GM19328 (cell line): ENCODE measurements around the gene OBSCN.

Experiments used
- ATAC-seq: cut with Tn5 transposase; IDR thresholded peaks from one replicate; pipeline ENCODE4 v1.9.1; 2021; ENCODE audit warnings: mild to moderate bottlenecking, moderate library complexity; ENCODE audit not compliant: unreplicated experiment

OBSCN gene

DNA sequence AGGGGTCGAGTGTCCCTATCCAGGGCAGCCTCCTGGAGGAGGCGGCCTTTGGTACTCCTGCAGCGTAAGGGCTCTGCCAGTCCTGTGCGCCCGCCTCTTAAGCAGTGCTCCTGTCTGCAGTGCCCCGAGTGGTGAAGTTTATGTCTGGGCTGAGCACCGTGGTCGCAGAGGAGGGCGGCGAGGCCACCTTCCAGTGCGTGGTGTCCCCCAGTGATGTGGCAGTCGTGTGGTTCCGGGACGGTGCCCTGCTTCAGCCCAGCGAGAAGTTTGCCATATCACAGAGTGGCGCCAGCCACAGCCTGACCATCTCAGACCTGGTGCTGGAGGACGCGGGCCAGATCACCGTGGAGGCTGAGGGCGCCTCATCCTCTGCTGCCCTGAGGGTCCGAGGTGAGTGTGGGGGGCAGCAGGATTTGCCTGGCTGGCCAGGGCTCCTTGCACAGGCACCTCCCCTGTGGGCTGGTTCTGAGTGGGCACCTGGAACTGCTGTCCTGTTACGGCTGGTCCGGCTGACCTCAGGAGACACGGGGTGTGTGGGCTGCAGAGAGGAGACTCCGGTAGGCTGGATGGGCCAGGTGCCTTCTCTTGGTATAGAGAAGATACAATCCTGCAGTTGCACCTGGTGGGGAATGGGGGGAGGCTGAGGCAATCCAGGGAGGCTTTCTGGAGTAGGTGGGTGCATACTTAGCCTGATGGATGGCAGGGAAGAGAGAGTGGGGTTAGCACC is 66.8 kb downstream of the OBSCN start:
- no peak for ATAC-seq

DNA sequence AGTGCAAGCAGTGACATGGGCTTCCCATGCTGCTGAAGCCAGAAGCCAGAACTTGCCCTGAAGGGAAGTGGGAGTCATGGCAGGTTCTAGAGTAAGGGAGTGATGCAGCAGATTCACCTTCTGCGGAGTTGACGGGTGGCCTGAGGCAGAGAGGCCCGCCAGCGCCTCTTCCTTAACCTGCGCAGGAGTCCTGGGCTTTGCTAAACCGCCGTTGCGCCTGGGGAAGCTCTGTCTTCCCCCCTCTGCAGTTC is 67.3 kb downstream of the OBSCN start:
- ATAC-seq = no peak

DNA sequence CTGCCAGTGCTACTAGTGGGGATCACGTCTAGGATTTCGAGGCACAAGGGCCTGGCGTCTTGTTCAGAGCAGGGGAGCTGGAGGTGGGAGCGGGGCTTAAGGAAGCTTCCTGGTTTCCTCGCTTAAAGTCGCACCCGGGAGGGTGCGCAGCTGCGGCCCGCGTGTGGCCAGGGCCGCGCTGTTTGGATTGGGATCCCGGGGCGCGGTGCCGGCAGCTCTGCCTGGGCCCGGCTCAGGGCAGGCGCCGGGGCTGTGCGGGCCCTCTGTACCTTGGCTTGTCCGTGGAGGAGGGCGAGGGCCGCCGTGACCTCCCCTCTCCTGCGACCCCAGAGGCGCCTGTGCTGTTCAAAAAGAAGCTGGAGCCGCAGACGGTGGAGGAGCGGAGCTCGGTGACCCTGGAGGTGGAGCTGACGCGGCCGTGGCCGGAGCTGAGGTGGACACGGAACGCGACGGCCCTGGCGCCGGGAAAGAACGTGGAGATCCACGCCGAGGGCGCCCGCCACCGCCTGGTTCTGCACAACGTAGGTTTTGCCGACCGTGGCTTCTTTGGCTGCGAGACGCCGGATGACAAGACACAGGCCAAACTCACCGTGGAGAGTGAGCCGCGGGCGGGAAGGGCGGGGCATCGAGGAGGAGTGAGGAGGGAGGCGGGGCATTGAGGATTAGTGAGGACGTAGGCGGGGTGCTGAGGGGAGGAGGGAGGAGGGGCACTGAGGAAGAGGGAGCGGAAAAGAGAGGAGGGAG is 67.8 kb downstream of the OBSCN start:
- ATAC-seq = no peak

DNA sequence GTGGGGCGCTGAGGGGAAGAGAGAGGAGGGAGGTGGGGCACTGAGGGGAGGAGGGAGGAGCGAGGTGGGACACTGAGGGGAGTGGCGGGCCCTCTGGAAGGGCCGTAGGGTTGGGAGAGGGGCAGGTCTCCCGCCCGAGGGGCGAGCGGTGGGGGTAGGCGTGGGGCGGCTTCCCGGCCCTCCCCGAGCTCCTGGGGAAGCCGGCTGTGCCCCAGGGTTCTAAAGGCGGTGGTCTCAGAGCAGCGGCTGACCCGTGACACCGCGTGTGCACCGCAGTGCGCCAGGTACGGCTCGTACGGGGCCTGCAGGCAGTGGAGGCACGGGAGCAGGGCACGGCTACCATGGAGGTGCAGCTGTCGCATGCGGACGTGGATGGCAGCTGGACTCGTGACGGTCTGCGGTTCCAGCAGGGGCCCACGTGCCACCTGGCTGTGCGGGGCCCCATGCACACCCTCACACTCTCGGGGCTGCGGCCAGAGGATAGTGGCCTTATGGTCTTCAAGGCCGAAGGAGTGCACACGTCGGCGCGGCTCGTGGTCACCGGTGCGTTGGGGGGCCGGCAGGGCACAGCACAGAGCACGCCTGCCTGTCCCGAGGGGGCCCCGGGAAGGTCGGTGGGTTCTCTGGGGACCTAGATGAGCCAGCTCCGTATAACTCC is 68.5 kb downstream of the OBSCN start:
- no peak for ATAC-seq

DNA sequence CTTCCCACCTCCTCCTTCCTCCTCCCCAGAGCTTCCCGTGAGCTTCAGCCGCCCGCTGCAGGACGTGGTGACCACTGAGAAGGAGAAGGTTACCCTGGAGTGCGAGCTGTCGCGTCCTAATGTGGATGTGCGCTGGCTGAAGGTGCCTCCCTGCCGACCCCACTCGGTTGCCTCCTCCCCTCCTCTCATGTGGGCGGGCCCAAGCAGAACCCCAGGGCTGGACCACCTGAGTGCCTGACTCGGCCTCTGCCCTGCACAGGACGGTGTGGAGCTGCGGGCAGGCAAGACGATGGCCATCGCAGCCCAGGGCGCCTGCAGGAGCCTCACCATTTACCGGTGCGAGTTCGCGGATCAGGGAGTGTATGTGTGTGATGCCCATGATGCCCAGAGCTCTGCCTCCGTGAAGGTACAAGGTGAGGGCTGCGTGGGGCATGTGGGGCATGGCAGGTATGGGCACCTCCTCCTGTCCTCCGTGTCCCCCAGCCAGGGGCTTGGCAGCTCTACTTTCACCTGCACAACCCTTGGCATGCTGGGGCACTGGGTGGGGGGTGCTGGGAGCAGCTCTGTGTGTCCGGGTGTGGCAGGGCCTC is 69.2 kb downstream of the OBSCN start:
- ATAC-seq = no peak

DNA sequence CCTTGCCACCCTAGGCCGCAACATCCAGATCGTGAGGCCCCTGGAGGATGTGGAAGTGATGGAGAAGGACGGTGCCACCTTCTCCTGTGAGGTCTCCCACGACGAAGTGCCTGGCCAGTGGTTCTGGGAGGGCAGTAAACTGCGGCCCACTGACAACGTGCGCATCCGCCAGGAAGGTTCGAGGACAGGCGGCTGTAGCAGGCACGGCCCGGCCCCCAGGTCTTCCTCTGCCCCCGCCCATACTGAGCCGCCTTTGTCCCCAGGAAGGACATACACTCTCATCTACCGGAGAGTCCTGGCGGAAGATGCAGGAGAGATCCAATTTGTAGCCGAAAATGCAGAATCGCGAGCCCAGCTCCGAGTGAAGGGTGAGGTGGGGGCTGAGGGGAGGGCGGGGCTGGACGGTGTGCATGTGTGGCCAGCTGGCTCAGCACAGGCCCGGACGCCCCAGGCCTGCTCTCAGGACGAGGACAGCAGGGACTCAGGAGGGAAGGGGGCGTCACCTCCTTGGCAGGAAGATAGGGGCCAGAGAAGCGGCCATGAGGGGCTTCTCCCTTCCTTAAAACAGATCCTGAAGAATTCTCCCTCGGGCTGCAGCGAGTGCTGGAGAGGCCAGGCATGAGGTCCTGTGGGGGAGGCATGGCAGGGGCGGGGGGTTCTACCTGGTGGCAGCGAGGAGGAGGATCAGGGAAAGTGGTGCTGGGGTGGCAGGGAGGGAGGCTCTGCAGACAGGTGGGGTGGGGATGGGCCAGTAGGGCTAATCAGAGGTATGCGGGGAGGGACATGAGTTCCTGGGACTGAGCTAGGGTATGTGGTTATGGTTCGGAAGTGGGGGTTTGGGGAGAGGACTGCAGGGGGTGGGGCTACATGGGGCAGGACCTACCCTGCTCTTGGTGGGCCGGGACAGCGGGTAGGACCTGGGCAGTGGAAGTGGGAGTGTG is 69.9 kb downstream of the OBSCN start:
- no peak for ATAC-seq

DNA sequence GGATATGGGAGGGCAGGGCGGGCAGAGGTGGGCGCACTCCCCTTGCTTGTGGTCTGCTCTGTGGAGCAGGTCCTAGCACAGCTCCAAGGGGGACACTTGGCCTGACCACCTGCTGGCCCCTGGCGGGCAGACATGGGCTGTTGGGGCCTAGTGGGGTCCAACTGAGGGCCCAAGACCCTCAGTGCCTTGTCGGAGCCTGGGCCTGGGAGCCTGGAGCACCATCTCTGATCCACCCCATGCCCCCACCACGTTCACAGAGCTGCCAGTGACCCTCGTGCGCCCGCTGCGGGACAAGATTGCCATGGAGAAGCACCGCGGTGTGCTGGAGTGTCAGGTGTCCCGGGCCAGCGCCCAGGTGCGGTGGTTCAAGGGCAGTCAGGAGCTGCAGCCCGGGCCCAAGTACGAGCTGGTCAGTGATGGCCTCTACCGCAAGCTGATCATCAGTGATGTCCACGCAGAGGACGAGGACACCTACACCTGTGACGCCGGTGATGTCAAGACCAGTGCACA is 70.6 kb downstream of the OBSCN start:
- no peak for ATAC-seq

DNA sequence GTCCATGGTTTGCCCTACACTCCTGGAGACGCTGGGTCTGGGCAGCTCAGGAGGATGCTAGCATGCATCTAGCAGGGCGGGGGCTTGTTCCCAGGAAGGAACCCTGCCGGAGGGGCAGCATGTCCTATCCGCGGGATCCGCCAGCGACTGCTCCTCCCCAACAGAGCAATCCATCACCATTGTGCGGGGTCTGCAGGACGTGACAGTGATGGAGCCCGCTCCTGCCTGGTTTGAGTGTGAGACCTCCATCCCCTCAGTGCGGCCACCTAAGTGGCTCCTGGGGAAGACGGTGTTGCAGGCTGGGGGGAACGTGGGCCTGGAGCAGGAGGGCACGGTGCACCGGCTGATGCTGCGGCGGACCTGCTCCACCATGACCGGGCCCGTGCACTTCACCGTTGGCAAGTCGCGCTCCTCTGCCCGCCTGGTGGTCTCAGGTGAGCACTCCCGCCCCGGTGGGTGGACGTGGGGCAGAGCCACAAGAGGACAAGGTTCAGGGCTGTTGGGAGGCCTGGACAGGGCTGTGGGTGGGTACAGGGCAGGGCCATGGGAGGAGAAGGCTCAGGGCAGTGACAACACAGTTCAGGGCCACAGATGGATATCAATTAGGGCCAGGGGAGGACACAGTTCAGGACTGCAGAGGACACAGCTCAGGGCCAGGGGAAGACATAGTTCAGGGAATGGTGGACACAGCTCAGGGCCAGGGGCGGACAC is 71.3 kb downstream of the OBSCN start:
- no peak for ATAC-seq

DNA sequence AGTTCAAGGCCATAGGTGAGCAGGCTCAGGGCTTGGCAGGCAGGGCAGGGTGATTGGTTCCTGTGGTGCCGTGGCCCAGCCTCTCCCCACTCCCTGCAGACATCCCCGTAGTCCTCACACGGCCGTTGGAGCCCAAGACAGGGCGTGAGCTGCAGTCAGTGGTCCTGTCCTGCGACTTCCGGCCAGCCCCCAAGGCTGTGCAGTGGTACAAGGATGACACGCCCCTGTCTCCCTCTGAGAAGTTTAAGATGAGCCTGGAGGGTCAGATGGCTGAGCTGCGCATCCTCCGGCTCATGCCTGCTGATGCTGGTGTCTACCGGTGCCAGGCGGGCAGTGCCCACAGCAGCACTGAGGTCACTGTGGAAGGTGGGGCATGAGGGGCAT is 71.9 kb downstream of the OBSCN start:
- ATAC-seq = no peak

DNA sequence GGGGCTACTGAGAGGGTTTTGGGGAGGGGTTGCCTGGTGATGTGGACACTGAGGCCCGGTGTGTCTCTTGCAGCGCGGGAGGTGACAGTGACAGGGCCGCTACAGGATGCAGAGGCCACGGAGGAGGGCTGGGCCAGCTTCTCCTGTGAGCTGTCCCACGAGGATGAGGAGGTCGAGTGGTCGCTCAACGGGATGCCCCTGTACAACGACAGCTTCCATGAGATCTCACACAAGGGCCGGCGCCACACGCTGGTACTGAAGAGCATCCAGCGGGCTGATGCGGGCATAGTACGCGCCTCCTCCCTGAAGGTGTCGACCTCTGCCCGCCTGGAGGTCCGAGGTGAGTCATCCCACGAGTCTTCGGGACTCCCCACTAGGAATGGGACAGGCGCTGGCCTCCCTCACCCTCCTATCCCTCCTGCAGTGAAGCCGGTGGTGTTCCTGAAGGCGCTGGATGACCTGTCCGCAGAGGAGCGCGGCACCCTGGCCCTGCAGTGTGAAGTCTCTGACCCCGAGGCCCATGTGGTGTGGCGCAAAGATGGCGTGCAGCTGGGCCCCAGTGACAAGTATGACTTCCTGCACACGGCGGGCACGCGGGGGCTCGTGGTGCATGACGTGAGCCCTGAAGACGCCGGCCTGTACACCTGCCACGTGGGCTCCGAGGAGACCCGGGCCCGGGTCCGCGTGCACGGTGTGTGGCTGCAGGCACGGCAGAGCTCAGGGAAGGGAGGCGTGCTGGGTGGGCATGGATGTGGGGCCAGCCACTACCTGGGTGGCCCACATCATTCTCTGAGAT is 72.5 kb downstream of the OBSCN start:
- no peak for ATAC-seq

DNA sequence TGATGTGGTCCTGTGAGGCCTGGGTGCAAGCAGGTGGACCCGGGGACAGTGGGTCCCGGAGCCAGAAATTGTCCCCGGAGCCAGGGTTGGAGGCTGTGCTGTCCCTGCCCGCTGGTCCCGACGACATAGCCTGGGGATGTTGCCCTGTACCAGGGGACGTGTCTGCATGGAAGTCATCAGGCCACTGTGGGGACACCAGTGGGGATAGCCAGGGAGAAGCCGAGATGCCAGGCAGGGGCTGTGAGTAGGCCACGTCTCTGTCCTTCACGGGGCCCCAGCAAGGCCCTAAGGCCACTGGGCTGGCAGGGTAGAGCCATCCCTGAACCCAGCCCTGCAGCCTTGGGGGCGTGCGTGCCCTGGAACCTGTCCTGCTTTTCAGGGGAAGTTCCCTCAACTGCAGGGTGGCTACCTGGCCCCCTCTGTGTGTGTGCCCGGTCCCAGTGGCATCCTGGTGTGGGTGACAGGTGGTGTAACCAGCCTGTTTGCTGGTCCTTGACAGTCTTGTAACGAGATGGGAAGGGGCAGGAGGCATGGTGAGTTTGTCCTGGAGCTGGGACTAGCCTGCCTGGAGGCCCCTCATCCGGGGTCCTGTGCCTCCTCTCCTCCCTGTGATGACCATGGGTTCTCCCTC is 73.2 kb downstream of the OBSCN start:
- ATAC-seq = no peak

DNA sequence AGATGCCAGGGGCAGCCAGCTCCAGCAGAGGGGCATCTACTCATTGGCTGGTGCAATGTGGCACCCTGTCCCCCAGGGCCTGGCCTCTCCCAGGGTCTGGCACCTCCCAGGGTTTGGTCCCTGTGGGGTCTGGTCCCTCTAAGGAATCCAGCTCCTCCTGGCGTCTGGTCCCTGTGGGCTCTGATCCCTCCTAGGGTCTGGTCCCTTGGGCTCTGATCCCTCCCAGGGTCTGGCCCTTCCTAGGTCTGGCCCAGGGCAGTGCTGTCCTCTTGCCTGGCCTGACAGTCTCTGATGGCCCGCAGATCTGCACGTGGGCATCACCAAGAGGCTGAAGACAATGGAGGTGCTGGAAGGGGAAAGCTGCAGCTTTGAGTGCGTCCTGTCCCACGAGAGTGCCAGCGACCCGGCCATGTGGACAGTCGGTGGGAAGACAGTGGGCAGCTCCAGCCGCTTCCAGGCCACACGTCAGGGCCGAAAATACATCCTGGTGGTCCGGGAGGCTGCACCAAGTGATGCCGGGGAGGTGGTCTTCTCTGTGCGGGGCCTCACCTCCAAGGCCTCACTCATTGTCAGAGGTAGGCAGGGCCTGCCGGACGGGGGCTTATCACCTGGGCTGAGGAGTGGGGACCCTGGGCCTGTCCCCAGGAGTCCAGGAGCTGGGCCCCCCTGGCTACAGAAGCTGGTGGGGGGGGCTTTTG is 73.9 kb downstream of the OBSCN start:
- ATAC-seq = no peak

DNA sequence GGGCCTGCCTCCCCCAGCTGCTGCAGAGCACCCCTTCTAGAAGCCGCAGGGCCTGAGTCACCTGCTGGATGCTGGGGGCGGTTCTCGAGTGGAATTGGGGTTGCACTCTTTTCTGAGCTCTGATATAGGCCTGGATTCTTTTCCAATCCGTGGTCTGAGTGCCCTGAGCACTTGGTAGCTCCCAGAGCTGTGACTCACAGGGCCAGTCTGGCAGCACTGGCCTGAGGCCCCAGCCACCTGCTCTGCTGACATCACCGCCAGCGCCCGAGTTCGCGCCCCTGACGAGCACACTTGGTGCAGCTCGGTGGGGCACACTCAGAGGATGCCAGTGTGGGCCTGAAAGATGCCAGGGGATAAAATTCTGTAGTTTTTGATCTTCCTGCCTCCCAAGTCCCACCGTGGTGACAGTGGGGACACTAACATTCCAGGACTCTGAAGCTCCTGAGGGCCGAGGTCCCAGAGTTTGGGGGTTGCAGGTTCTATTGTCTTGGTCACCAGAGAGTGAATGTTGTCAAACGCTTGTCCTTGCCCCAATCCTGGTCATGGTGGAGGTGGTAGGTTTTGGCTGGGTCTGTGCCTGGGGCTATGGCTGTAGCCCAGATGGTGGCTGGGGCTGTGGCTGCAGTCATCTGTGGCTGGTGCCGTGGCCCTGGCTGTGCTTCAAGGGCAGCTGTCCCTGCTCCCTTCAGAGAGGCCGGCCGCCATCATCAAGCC is 74.6 kb downstream of the OBSCN start:
- ATAC-seq = no peak

DNA sequence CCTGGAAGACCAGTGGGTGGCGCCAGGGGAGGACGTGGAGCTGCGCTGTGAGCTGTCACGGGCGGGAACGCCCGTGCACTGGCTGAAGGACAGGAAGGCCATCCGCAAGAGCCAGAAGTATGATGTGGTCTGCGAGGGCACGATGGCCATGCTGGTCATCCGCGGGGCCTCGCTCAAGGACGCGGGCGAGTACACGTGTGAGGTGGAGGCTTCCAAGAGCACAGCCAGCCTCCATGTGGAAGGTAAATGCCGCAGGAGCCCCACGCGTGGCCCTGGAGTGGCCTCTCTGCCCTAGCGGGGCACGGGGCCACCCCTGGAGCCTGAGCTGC is 75.2 kb downstream of the OBSCN start:
- ATAC-seq = no peak

DNA sequence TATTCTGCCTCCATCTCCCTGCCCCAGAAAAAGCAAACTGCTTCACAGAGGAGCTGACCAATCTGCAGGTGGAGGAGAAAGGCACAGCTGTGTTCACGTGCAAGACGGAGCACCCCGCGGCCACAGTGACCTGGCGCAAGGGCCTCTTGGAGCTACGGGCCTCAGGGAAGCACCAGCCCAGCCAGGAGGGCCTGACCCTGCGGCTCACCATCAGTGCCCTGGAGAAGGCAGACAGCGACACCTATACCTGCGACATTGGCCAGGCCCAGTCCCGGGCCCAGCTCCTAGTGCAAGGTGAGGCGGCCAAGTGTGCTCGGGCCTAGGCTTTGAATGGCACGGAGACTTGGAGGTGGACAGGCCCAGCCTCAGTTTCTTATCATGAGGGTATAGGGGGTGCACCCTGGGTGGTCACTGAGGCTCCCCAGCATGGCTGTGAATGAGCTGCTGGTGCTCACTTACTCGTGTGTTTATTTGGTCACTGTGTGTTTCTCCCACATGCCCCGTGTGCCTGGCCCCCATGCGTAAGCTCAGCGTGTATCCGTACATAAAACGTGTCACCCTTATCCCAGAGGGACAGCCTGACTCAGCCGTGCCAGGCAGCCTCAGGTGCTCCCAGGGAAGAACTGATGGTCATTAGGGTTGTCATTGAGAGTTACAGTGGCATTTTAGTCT is 75.8 kb downstream of the OBSCN start:
- ATAC-seq = no peak

DNA sequence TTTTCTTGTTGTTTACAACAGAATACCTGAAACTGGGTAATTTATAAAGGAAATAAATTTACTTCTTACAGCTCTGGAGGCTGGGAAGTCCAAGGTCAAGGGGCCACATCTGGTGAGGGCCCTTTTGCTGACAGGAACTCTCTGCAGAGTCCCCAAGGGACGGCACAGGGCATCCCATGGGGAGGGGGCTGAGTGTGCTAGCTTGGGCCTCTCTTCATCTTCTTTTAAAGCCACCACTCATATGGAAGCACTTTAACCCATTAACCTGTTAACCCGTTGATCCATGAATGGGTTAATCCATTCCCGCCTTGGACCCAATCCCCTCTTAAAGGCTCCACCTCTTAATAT is 76.3 kb downstream of the OBSCN start:
- no peak for ATAC-seq

DNA sequence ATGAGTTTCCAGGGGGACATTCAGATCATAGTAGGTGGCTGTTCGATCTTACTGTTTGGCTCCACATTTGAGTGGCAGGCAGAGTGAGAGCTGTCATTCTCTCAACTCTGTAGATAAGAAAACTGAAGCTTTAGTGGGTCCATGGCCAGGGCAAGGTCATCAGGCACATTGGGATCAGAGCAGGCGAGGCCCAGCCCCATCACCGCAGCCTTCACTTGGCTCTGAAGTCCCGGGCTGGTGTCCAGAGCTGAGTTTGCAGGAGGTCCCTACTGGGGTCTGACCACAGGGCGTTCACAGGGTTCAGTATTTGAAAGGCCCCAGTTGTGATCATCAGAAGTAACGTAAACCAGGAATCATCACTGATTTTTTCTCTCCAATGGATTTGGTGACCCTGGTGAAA is 76.7 kb downstream of the OBSCN start:
- no peak for ATAC-seq
